Measurements from ENCODE around the gene CHRNA9.

Gene CHRNA9

GRCh38 chr4:40323866-40324265 lies 11.3 kb upstream of the CHRNA9 start:
- H3K4me3 ChIP-seq (ENCODE audit: low read depth, low read length) = no peak overlapping the region
- no peak for TF ChIP-seq CTCF (IDR thresholded peaks at IDR 0.05; ENCODE audit: low read depth, low read length)

GRCh38 chr4:40325406-40326019 lies 9.6 kb upstream of the CHRNA9 start:
- no peak overlapping the region for H3K4me3 ChIP-seq (ENCODE audit: low read depth, low read length)
- peak; percentile 72 for TF ChIP-seq CTCF (IDR thresholded peaks at IDR 0.05; ENCODE audit: low read depth, low read length)

GRCh38 chr4:40327340-40327739 lies 7.8 kb upstream of the CHRNA9 start:
- no peak overlapping the region for H3K4me3 ChIP-seq (ENCODE audit: low read depth, low read length)
- no peak for TF ChIP-seq CTCF (IDR thresholded peaks at IDR 0.05; ENCODE audit: low read depth, low read length)

- TF ChIP-seq CTCF (IDR thresholded peaks at IDR 0.05; ENCODE audit: low read depth, low read length) = no peak
- no peak overlapping the region for H3K4me3 ChIP-seq (ENCODE audit: low read depth, low read length)
These were observed 6.8 kb upstream of the CHRNA9 start for GRCh38 chr4:40328383-40328782.

GRCh38 chr4:40329805-40330204 lies 5.3 kb upstream of the CHRNA9 start:
- no peak overlapping the region for H3K4me3 ChIP-seq (ENCODE audit: low read depth, low read length)
- TF ChIP-seq CTCF (IDR thresholded peaks at IDR 0.05; ENCODE audit: low read depth, low read length) = no peak

GRCh38 chr4:40330536-40330935 lies 4.6 kb upstream of the CHRNA9 start:
- no peak for TF ChIP-seq CTCF (IDR thresholded peaks at IDR 0.05; ENCODE audit: low read depth, low read length)
- no peak overlapping the region for H3K4me3 ChIP-seq (ENCODE audit: low read depth, low read length)

GRCh38 chr4:40331101-40331745 lies 3.9 kb upstream of the CHRNA9 start:
- TF ChIP-seq CTCF (IDR thresholded peaks at IDR 0.05; ENCODE audit: low read depth, low read length) = no peak

More at GRCh38 chr4:40331101-40331745, 3.9 kb upstream of the CHRNA9 start:
- H3K4me3 ChIP-seq (ENCODE audit: low read depth, low read length) = no peak overlapping the region
